Keratinocyte (primary cell): ENCODE data around the gene CSNK2A1. TPM values are rescaled to one million over a fixed set of nuclear protein-coding genes. Genes with fewer than 3 reads are reported as not detected.

Experiments
- DNase-seq: peaks from one replicate; pipeline ENCODE4 v3.0.0-alpha.2; 2011; ENCODE audit warnings: low read depth, missing footprints, low spot score
- FAIRE-seq: peaks from 2 replicates; lab custom pipeline; 2011; peaks lifted over from hg19 to GRCh38; lab: Jason Lieb, UNC
- H2AFZ ChIP-seq: 2 replicates; pipeline ENCODE4 v1.6.0; 2012; ENCODE audit warnings: low read length, control low read depth, inconsistent platforms; ENCODE audit not compliant: control insufficient read depth
- H3K27ac ChIP-seq: 2 replicates; pipeline ENCODE4 v1.5.1; 2011; ENCODE audit warnings: low read length; ENCODE audit not compliant: control insufficient read depth, insufficient read depth
- H3K27me3 ChIP-seq: 3 replicates; pipeline ENCODE4 v1.6.0; 2011; ENCODE audit warnings: low read length; ENCODE audit not compliant: control insufficient read depth, insufficient read depth; ENCODE audit errors: extremely low read depth
- H3K36me3 ChIP-seq, 2 experiments: 2 replicates in 1 of 2; 3 replicates in 1 of 2; pipeline ENCODE4 v1.5.1; 2011; ENCODE audit warnings: low read length in 2 of 2, mild to moderate bottlenecking in 1 of 2; ENCODE audit not compliant: control insufficient read depth in 2 of 2, insufficient read depth in 2 of 2; ENCODE audit errors: extremely low read depth in 1 of 2
- H3K4me1 ChIP-seq: 3 replicates; pipeline ENCODE4 v1.5.1; 2011; ENCODE audit warnings: low read length; ENCODE audit not compliant: control insufficient read depth, insufficient read depth; ENCODE audit errors: extremely low read depth
- H3K4me2 ChIP-seq: 3 replicates; pipeline ENCODE4 v1.6.0; 2011; ENCODE audit warnings: low read depth, low read length; ENCODE audit not compliant: control insufficient read depth, insufficient read depth; ENCODE audit errors: extremely low read depth
- H3K4me3 ChIP-seq, 3 experiments: fragments of 200-600 bp in 1 of 3; sonication (generic) in 1 of 3; 2 replicates in 2 of 3; 3 replicates in 1 of 3; pipeline ENCODE4 v1.5.1; 2011 to 2016; ENCODE audit warnings: low read length in 3 of 3, mild to moderate bottlenecking in 3 of 3, control low read depth in 2 of 3, inconsistent platforms in 1 of 3, low read depth in 1 of 3, mixed read lengths in 1 of 3, mixed run types in 1 of 3, moderate library complexity in 1 of 3; ENCODE audit not compliant: control insufficient read depth in 2 of 3, insufficient read depth in 2 of 3; ENCODE audit errors: extremely low read depth in 1 of 3
- H3K79me2 ChIP-seq: 2 replicates; pipeline ENCODE4 v1.6.0; 2012; ENCODE audit warnings: low read length; ENCODE audit not compliant: control insufficient read depth, insufficient read depth
- H3K9ac ChIP-seq: 3 replicates; pipeline ENCODE4 v1.6.0; 2011; ENCODE audit warnings: low read length; ENCODE audit not compliant: control insufficient read depth, insufficient read depth; ENCODE audit errors: extremely low read depth
- H3K9me1 ChIP-seq: 3 replicates; pipeline ENCODE4 v1.6.0; 2011; ENCODE audit warnings: low read length; ENCODE audit not compliant: control insufficient read depth, insufficient read depth; ENCODE audit errors: extremely low read depth
- H3K9me3 ChIP-seq: 2 replicates; pipeline ENCODE4 v1.5.1; 2012; ENCODE audit warnings: low read depth, low read length; ENCODE audit not compliant: control insufficient read depth
- H4K20me1 ChIP-seq: 3 replicates; pipeline ENCODE4 v1.6.0; 2011; ENCODE audit warnings: low read length; ENCODE audit not compliant: control insufficient read depth, insufficient read depth; ENCODE audit errors: extremely low read depth
- CTCF ChIP-seq, 3 experiments: IDR thresholded peaks in 1 of 3; conservative IDR thresholded peaks in 1 of 3; optimal IDR thresholded peaks in 1 of 3; 2 replicates in 2 of 3; 3 replicates in 1 of 3; pipeline versions ENCODE3 to v1.5.1; 2011; ENCODE audit warnings: low read length in 3 of 3, mild to moderate bottlenecking in 3 of 3, moderate library complexity in 2 of 3, control low read depth in 1 of 3, inconsistent platforms in 1 of 3; ENCODE audit not compliant: insufficient read depth in 2 of 3; ENCODE audit errors: extremely low read depth in 1 of 3
- EZH2 ChIP-seq: IDR thresholded peaks from one replicate; pipeline ENCODE4 v1.6.1; 2012; ENCODE audit warnings: inconsistent platforms, mild to moderate bottlenecking, low read length, moderate library complexity
- dilution Hi-C: fragments of 300-500 bp; cut with MboI; formaldehyde crosslinking; loops from one replicate; pipeline ENCODE4 v1.7.0; 2020; ENCODE audit warnings: low sequenced_read_pairs; ENCODE audit not compliant: extremely low pct_ligation_motif_present
- polyA plus RNA-seq, 5 experiments: library from polyadenylated mRNA; depleted of rRNA in 3 of 5; stranded (reverse) in 3 of 5; stranded (forward) in 1 of 5; unstranded in 1 of 5; fragments of >200 nt; gene quantifications; 1 replicate in 1 of 5; 2 replicates in 3 of 5; 3 replicates in 1 of 5; pipeline versions ENCODE4 v1.2.1 to v1.2.3, GENCODE V29; 2011 to 2012; ENCODE audit warnings: missing spikeins in 2 of 5, low read depth in 1 of 5, low replicate concordance in 1 of 5

The CSNK2A1 gene
- polyA plus RNA-seq, 1 donor (not counting 4 experiments of a cell fraction or from before 2014, with no cell fraction given) = 122 TPM

GRCh38 chr20:507761-508332, 35.7 kb downstream of the CSNK2A1 start:
- H4K20me1 ChIP-seq = peaks cover 8% of the 10 kb centered on the region
- H3K4me1 ChIP-seq = no peaks in the 10 kb centered on the region
- no peak overlapping the region for H3K4me2 ChIP-seq
- TF ChIP-seq CTCF (optimal IDR thresholded peaks at IDR 0.05 in 1 of 3, IDR thresholded peaks at IDR 0.05 in 1 of 3, conservative IDR thresholded peaks at IDR 0.05 in 1 of 3; ENCODE audit: extremely low read depth in 1 of 3, insufficient read depth in 2 of 3, low read length in 3 of 3) = no peak
- no peak for TF ChIP-seq EZH2
- no peak overlapping the region for H2AFZ ChIP-seq
- FAIRE-seq (no peak), DNase-seq (no peak)
- dilution Hi-C loops = no loop called here
- H3K9ac ChIP-seq = no peak overlapping the region
- no peak overlapping the region for H3K27ac ChIP-seq
- H3K36me3 ChIP-seq = peaks cover 17 to 22% of the 10 kb centered on the region in 2 experiments
- no peaks in the 10 kb centered on the region for H3K9me1 ChIP-seq
- no peaks in the 10 kb centered on the region for H3K27me3 ChIP-seq
- H3K79me2 ChIP-seq = peaks cover 60% of the 10 kb centered on the region
- H3K9me3 ChIP-seq = no peaks in the 10 kb centered on the region
- H3K4me3 ChIP-seq = no peak overlapping the region

- peaks cover 8% of the 10 kb centered on the region for H4K20me1 ChIP-seq
Measured at GRCh38 chr20:507006-507758, 36.4 kb downstream of the CSNK2A1 start.

More at GRCh38 chr20:507006-507758, 36.4 kb downstream of the CSNK2A1 start:
- Histone ChIP-seq H3K4me3 (no peak overlapping the region), H3K79me2 (peaks cover 56% of the 10 kb centered on the region), H3K9me1 (no peaks in the 10 kb centered on the region), H3K9me3 (no peaks in the 10 kb centered on the region), H3K27me3 (no peaks in the 10 kb centered on the region), H3K4me1 (no peaks in the 10 kb centered on the region), H3K4me2 (no peak overlapping the region), H3K9ac (no peak overlapping the region), H3K27ac (no peak overlapping the region), H2AFZ (no peak overlapping the region), H3K36me3 (peaks cover 18 to 22% of the 10 kb centered on the region in 2 experiments)
- no peak for DNase-seq
- FAIRE-seq = no peak
- dilution Hi-C loops = no loop called here
- TF ChIP-seq EZH2 (no peak), CTCF (optimal IDR thresholded peaks at IDR 0.05 in 1 of 3, IDR thresholded peaks at IDR 0.05 in 1 of 3, conservative IDR thresholded peaks at IDR 0.05 in 1 of 3; ENCODE audit: extremely low read depth in 1 of 3, insufficient read depth in 2 of 3, low read length in 3 of 3) (no peak)
